Thyroid gland (tissue), 4 donors: ENCODE data around the gene DPP4. TPM values are rescaled to one million over a fixed set of nuclear protein-coding genes. Genes with fewer than 3 reads are reported as not detected.

Experiments used
- DNase-seq, 2 donors: peaks; one replicate each; pipeline ENCODE4 v3.0.0-alpha.2; 2019
- H3K27ac ChIP-seq, 3 donors: fragments of 200-600 bp; sonication (generic); 1 replicate in 2 of 3; 2 replicates in 1 of 3; pipeline ENCODE4 v1.5.1; 2016 to 2019; ENCODE audit warnings: mild to moderate bottlenecking in 1 of 3, moderate library complexity in 1 of 3
- H3K27me3 ChIP-seq: fragments of 200-600 bp; sonication (generic); one replicate; pipeline ENCODE4 v1.5.1; 2019
- H3K36me3 ChIP-seq, 2 donors: fragments of 200-600 bp; sonication (generic); one replicate each; pipeline ENCODE4 v1.5.1; 2016 to 2019
- H3K4me1 ChIP-seq, 2 donors: fragments of 200-600 bp; sonication (generic); one replicate each; pipeline ENCODE4 v1.5.1; 2017 to 2019
- H3K4me3 ChIP-seq, 3 donors: fragments of 200-600 bp; sonication (generic); replicated peaks in 1 of 3; 1 replicate in 2 of 3; 2 replicates in 1 of 3; pipeline ENCODE4 v1.5.1; 2016; ENCODE audit warnings: mild to moderate bottlenecking in 1 of 3
- H3K9me3 ChIP-seq: fragments of 200-600 bp; sonication (generic); one replicate; pipeline ENCODE4 v1.5.1; 2017
- POLR2A ChIP-seq, 2 donors: fragments of 450-650 bp; IDR thresholded peaks; one replicate each; pipeline ENCODE4 v1.6.1; 2017; ENCODE audit warnings: antibody characterized with exemption in 2 of 2, mild to moderate bottlenecking in 2 of 2, moderate library complexity in 1 of 2
- WGBS, 2 donors: methylation state at CpG; one replicate each; pipeline ENCODE4 v1.1.5; 2017; 5-methylcytosine and 5-hydroxymethylcytosine counted together
- intact Hi-C: fragments of 100-400 bp; cut with DNase I; formaldehyde crosslinking; loops from one replicate; pipeline ENCODE4 v1.15.1; 2023
- total RNA-seq, 4 donors: library from RNA; depleted of rRNA; stranded (reverse); fragments of >200 nt; gene quantifications; one replicate each; pipeline ENCODE4 v1.2.3, GENCODE V29; 2016
- TF ChIP-seq, protein P1 (sequence below), 6 experiments: fragments of 200-600 bp in 3 of 6; fragments of 450-650 bp in 3 of 6; sonication (generic) in 3 of 6; IDR thresholded peaks; one replicate each; pipeline ENCODE4 v1.5.1; 2016 to 2019; ENCODE audit warnings: antibody characterized with exemption in 6 of 6, mild to moderate bottlenecking in 2 of 6, inconsistent platforms in 1 of 6, moderate library complexity in 1 of 6

Gene DPP4
- total RNA-seq, 4 donors from 2014 or later, result 3.0 to 12.7 (median 4.4) TPM

DNA sequence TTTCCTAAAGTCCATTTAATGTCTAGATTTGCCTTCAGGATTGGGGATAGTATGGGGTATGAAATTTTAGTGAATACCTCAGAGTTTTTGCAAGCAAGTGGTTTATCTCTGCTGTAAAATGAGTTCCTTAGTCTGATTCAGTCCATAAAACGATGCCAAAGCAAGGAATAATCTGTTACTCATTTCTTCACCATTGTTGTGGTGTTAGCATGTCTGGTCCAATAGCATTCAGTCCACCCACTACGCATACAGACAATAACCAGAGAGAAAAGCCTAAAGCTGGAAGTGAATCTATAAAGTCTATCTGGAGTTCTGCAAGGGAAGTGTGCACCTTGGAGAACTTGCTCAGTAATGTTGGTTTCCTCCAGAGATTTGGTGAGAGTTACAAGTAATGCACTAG is 12.9 kb upstream of the DPP4 start:
- TF ChIP-seq POLR2A (IDR thresholded peaks at IDR 0.05), result no peak
- TF ChIP-seq, protein P1, sequence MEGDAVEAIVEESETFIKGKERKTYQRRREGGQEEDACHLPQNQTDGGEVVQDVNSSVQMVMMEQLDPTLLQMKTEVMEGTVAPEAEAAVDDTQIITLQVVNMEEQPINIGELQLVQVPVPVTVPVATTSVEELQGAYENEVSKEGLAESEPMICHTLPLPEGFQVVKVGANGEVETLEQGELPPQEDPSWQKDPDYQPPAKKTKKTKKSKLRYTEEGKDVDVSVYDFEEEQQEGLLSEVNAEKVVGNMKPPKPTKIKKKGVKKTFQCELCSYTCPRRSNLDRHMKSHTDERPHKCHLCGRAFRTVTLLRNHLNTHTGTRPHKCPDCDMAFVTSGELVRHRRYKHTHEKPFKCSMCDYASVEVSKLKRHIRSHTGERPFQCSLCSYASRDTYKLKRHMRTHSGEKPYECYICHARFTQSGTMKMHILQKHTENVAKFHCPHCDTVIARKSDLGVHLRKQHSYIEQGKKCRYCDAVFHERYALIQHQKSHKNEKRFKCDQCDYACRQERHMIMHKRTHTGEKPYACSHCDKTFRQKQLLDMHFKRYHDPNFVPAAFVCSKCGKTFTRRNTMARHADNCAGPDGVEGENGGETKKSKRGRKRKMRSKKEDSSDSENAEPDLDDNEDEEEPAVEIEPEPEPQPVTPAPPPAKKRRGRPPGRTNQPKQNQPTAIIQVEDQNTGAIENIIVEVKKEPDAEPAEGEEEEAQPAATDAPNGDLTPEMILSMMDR (IDR thresholded peaks at IDR 0.05), result no peak
- Histone ChIP-seq H3K27ac (no peak overlapping the region), H3K9me3 (no peaks in the 10 kb centered on the region), H3K36me3 (no peaks in the 10 kb centered on the region), H3K4me3 (no peak overlapping the region), H3K4me1 (no peaks in the 10 kb centered on the region), H3K27me3 (no peaks in the 10 kb centered on the region)
- WGBS, 2 donors, result 94 to 98% methylated on average over 2 of the region's 2 CpGs
- intact Hi-C loops, result no loop called here
- no peak for DNase-seq

- no peak overlapping the region for H3K4me3 ChIP-seq
- no peak overlapping the region for H3K27ac ChIP-seq
- DNase-seq, result no peak
- TF ChIP-seq POLR2A (IDR thresholded peaks at IDR 0.05), result no peak
- TF ChIP-seq, protein P1 (IDR thresholded peaks at IDR 0.05), result no peak
- no peaks in the 10 kb centered on the region for H3K4me1 ChIP-seq
- no peaks in the 10 kb centered on the region for H3K27me3 ChIP-seq
- no peaks in the 10 kb centered on the region for H3K36me3 ChIP-seq
- intact Hi-C loops, result no loop called here
- no peaks in the 10 kb centered on the region for H3K9me3 ChIP-seq
- WGBS, 2 donors, result 72 to 77% methylated on average over 3 of the region's 3 CpGs
Observed at GRCh38 chr2:162085090-162085891, 11.3 kb upstream of the DPP4 start.

GRCh38 chr2:162084536-162084935 is 10.5 kb upstream of the DPP4 start:
- WGBS, 2 donors, result 69 to 73% methylated on average over 2 of the region's 2 CpGs
- TF ChIP-seq, protein P1 (IDR thresholded peaks at IDR 0.05), result no peak
- no peak for TF ChIP-seq POLR2A (IDR thresholded peaks at IDR 0.05)
- Histone ChIP-seq H3K9me3 (no peaks in the 10 kb centered on the region), H3K27me3 (no peaks in the 10 kb centered on the region), H3K27ac (no peak overlapping the region), H3K36me3 (no peaks in the 10 kb centered on the region), H3K4me1 (no peaks in the 10 kb centered on the region), H3K4me3 (no peak overlapping the region)
- no peak for DNase-seq
- intact Hi-C loops, result no loop called here

GRCh38 chr2:162082681-162083080 is 8.7 kb upstream of the DPP4 start:
- Histone ChIP-seq H3K4me1 (no peaks in the 10 kb centered on the region), H3K9me3 (no peaks in the 10 kb centered on the region), H3K27ac (no peak overlapping the region), H3K4me3 (no peak overlapping the region), H3K27me3 (no peaks in the 10 kb centered on the region), H3K36me3 (no peaks in the 10 kb centered on the region)
- intact Hi-C loops, result no loop called here
- no peak for DNase-seq
- 77 to 94% methylated on average over 3 of the region's 3 CpGs for WGBS, 2 donors
- TF ChIP-seq POLR2A (IDR thresholded peaks at IDR 0.05), result no peak
- TF ChIP-seq, protein P1 (IDR thresholded peaks at IDR 0.05), result no peak

GRCh38 chr2:162082036-162082435 is 8.0 kb upstream of the DPP4 start:
- Histone ChIP-seq H3K4me3 (no peak overlapping the region), H3K27ac (no peak overlapping the region), H3K4me1 (no peaks in the 10 kb centered on the region), H3K36me3 (no peaks in the 10 kb centered on the region), H3K9me3 (no peaks in the 10 kb centered on the region), H3K27me3 (no peaks in the 10 kb centered on the region)
- no peak for DNase-seq
- TF ChIP-seq POLR2A (IDR thresholded peaks at IDR 0.05), result no peak
- TF ChIP-seq, protein P1 (IDR thresholded peaks at IDR 0.05), result no peak
- intact Hi-C loops, result no loop called here
- WGBS, 2 donors, result 75 to 88% methylated on average over 1 of the region's 1 CpG
